Measurements from ENCODE around the gene KCNMA1. TPM values are rescaled to one million over a fixed set of nuclear protein-coding genes. Genes with fewer than 3 reads are reported as not detected.

Gene KCNMA1
- total and polyA plus RNA-seq, 10 of the 15 experiments (the other 5 are each of a cell fraction or from before 2014, with no cell fraction given) = 8.5 to 77.0 (median 21.3) TPM

- TF ChIP-seq BHLHE40 (IDR thresholded peaks at IDR 0.05; ENCODE audit: borderline replicate concordance in 1 of 2, low read depth in 2 of 2, low read length in 1 of 2) (peak in 1 of 2 experiments; percentile 25; a peak in 1 of 4 replicates), JUND (IDR thresholded peaks at IDR 0.05; ENCODE audit: low read depth, low read length) (no peak), GATAD2B (conservative IDR thresholded peaks at IDR 0.05; ENCODE audit: low read depth) (no peak), RB1 (IDR thresholded peaks at IDR 0.05; ENCODE audit: borderline replicate concordance) (no peak), ZNF217 (IDR thresholded peaks at IDR 0.05) (no peak), SREBF2 (IDR thresholded peaks at IDR 0.05; ENCODE audit: low read length) (no peak), STAT1 (conservative IDR thresholded peaks at IDR 0.05) (no peak), RUNX3 (IDR thresholded peaks at IDR 0.05; ENCODE audit: low read length) (peak; percentile 37; the same call in 1 of the 2 replicates), USF2 (IDR thresholded peaks at IDR 0.05; ENCODE audit: borderline replicate concordance, low read depth, low read length) (no peak), SPI1 (IDR thresholded peaks at IDR 0.05; ENCODE audit: borderline replicate concordance, insufficient read depth, low read depth, low read length) (peak; percentile 93), MYC (IDR thresholded peaks at IDR 0.05; ENCODE audit: insufficient read depth, insufficient read length, insufficient replicate concordance, low read length, severe bottlenecking) (no peak)
- TF ChIP-seq, protein P1, sequence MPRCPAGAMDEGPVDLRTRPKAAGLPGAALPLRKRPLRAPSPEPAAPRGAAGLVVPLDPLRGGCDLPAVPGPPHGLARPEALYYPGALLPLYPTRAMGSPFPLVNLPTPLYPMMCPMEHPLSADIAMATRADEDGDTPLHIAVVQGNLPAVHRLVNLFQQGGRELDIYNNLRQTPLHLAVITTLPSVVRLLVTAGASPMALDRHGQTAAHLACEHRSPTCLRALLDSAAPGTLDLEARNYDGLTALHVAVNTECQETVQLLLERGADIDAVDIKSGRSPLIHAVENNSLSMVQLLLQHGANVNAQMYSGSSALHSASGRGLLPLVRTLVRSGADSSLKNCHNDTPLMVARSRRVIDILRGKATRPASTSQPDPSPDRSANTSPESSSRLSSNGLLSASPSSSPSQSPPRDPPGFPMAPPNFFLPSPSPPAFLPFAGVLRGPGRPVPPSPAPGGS (IDR thresholded peaks at IDR 0.05; ENCODE audit: borderline replicate concordance, insufficient read depth, low read depth, low read length, poor library complexity, severe bottlenecking) = no peak
These were observed 610.0 kb downstream of the KCNMA1 start (continued) for GRCh38 chr10:77027576-77027975.
